Type B pancreatic cell (in vitro differentiated cells): ENCODE data around the gene CCDC38. TPM values are rescaled to one million over a fixed set of nuclear protein-coding genes. Genes with fewer than 3 reads are reported as not detected.

ENCODE experiments used
- DNase-seq: peaks from one replicate; pipeline ENCODE4 v3.0.0; 2021; ENCODE audit warnings: mixed read lengths; ENCODE audit not compliant: unreplicated experiment; ENCODE audit errors: extremely low spot score
- H3K27ac Mint-ChIP-seq: 2 replicates; pipeline ENCODE4 v1.8.0; 2021; ENCODE audit warnings: mild to moderate bottlenecking, mixed read lengths
- H3K27me3 Mint-ChIP-seq: 2 replicates; pipeline ENCODE4 v1.8.0; 2021; ENCODE audit warnings: mixed read lengths
- H3K36me3 Mint-ChIP-seq: 2 replicates; pipeline ENCODE4 v1.8.0; 2021; ENCODE audit warnings: mixed read lengths
- H3K4me1 Mint-ChIP-seq: one replicate; pipeline ENCODE4 v1.8.0; 2021; ENCODE audit warnings: mixed read lengths; ENCODE audit not compliant: unreplicated experiment
- H3K4me3 Mint-ChIP-seq: 2 replicates; pipeline ENCODE4 v1.8.0; 2021; ENCODE audit warnings: mild to moderate bottlenecking, mixed read lengths
- H3K9me3 Mint-ChIP-seq: 2 replicates; pipeline ENCODE4 v1.8.0; 2021; ENCODE audit warnings: mixed read lengths
- total RNA-seq: library from RNA; stranded (reverse); gene quantifications from 2 replicates; pipeline ENCODE4 v1.2.1, GENCODE V29; 2021; ENCODE audit warnings: low replicate concordance
- TF ChIP-seq, protein P1 (sequence below): fragments of 200-600 bp; sonication (generic); conservative IDR thresholded peaks from 2 replicates; pipeline ENCODE4 v1.5.0; 2021; ENCODE audit warnings: antibody characterized with exemption, mild to moderate bottlenecking

The CCDC38 gene
- total RNA-seq, 1 donor from 2014 or later = 0.29 TPM

DNA sequence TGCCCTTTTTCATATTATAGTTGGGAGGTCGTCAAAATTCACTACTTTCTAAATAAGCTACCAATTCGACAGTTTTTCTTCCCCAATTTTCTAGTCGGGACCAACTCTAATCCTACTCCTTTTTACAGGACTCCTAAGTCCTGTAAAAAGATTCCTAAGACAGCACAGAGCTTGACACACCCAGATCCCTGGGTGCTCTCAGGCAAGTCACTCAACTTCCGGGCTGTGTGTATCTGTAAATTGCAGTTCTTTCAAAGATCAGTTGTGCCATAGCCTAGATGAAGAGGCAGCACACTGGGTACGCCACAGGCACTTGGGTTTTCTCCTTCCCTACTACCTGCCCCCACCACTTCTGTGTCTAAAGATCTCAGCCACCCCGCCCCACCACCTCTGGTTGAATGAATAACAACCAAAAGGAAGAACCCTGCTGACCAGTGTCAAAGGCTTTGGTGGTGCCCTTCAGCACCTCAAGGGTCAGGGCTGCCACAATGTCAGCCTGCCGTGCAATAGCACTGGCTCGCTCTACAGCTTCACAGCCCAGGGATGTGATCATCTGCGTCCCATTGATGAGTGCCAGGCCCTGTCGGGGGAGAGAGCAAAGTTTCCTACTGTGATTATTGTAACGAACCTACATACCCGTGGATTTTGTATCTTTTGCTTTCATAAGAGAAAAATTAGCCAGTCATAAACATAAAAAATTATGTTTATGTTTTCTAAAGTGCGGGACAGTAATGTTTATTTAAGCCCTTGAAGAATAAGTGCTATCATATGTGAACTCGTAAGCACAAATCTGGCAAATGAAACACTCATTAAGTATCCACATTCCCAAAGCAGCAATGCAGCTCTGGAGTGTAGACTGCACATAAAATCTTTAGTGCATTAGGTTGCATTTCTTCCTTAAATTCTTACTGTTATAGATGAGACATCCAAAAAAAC, 44.5 kb upstream of the CCDC38 start:
- no peak overlapping the region for H3K27ac Mint-ChIP-seq
- H3K9me3 Mint-ChIP-seq = no peaks in the 10 kb centered on the region
- H3K4me3 Mint-ChIP-seq = no peak overlapping the region
- peaks cover 19% of the 10 kb centered on the region for H3K4me1 Mint-ChIP-seq
- DNase-seq = no peak
- no peaks in the 10 kb centered on the region for H3K36me3 Mint-ChIP-seq
- H3K27me3 Mint-ChIP-seq = peaks cover 2% of the 10 kb centered on the region
- TF ChIP-seq, protein P1, sequence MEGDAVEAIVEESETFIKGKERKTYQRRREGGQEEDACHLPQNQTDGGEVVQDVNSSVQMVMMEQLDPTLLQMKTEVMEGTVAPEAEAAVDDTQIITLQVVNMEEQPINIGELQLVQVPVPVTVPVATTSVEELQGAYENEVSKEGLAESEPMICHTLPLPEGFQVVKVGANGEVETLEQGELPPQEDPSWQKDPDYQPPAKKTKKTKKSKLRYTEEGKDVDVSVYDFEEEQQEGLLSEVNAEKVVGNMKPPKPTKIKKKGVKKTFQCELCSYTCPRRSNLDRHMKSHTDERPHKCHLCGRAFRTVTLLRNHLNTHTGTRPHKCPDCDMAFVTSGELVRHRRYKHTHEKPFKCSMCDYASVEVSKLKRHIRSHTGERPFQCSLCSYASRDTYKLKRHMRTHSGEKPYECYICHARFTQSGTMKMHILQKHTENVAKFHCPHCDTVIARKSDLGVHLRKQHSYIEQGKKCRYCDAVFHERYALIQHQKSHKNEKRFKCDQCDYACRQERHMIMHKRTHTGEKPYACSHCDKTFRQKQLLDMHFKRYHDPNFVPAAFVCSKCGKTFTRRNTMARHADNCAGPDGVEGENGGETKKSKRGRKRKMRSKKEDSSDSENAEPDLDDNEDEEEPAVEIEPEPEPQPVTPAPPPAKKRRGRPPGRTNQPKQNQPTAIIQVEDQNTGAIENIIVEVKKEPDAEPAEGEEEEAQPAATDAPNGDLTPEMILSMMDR = no peak

DNA sequence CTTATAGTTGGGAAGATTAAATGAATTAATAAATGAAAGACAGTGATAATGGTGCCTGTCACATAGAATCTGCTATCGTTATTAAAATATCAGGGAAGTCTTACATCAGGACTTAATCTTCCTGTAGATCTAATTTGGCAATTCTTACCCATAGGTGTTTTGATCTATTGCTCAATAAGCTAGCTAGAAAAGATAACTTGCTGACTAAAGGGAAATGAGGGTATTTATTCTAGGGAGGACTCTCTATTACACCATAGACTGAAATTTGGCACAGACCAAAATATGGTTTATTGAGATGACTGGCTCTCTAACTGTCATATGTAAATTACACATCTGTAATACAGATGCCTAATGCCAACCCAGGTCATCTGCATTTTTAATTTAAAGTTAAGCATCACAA, 42.3 kb upstream of the CCDC38 start:
- Mint-ChIP-seq H3K27ac (no peak overlapping the region), H3K36me3 (no peaks in the 10 kb centered on the region), H3K27me3 (no peaks in the 10 kb centered on the region), H3K9me3 (no peaks in the 10 kb centered on the region), H3K4me1 (peaks cover 19% of the 10 kb centered on the region), H3K4me3 (no peak overlapping the region)
- TF ChIP-seq, protein P1 = no peak
- DNase-seq = no peak

DNA sequence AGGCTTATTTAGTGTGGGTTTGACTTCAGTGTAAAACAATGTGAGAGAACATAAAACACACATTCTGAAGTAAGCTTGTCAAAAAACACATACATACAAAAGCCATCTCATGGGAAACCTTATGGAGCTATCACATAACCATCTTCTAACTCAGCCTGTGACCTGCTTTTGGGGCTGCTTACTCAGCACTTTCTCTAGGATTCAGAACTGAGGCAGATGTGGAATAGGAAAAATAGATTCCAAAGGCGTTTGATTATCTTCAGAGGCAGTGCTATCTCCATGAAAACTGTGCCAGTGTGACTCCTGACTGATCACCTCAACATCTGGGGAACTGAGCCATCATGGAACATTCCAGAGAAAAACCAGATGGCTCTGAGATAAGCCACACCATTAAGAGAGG, 40.2 kb upstream of the CCDC38 start:
- no peaks in the 10 kb centered on the region for H3K9me3 Mint-ChIP-seq
- no peak overlapping the region for H3K27ac Mint-ChIP-seq
- TF ChIP-seq, protein P1 = no peak
- no peak overlapping the region for H3K4me3 Mint-ChIP-seq
- no peaks in the 10 kb centered on the region for H3K27me3 Mint-ChIP-seq
- DNase-seq = no peak
- no peaks in the 10 kb centered on the region for H3K36me3 Mint-ChIP-seq
- peaks cover 12% of the 10 kb centered on the region for H3K4me1 Mint-ChIP-seq

DNA sequence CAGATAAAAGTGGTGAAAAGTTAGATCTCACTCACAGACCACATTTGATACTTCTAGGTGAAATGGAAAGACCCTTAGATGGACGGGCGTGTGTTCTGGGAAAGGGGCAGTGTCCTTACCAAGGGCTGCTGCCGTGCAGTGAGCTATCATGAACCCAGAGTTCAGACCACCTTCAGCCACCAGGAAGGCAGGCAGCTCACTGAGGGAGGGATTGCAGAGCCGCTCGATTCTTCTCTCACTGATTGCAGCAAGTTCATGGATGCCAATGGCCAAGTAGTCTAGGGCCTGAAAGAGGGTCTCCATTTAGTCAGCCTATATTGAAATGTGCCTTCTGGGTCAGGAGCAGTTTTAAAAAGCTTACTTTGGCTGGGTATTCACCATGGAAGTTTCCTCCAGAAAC, 38.0 kb upstream of the CCDC38 start:
- peak; percentile 34 for DNase-seq
- Mint-ChIP-seq H3K4me3 (no peak overlapping the region), H3K4me1 (no peaks in the 10 kb centered on the region), H3K27ac (no peak overlapping the region), H3K27me3 (no peaks in the 10 kb centered on the region), H3K9me3 (no peaks in the 10 kb centered on the region), H3K36me3 (no peaks in the 10 kb centered on the region)
- TF ChIP-seq, protein P1 = no peak

GRCh38 chr12:95978774-95979173, 36.4 kb upstream of the CCDC38 start:
- no peak overlapping the region for H3K4me3 Mint-ChIP-seq
- peaks cover 5% of the 10 kb centered on the region for H3K4me1 Mint-ChIP-seq
- TF ChIP-seq, protein P1 = no peak
- peaks cover 4% of the 10 kb centered on the region for H3K36me3 Mint-ChIP-seq
- no peaks in the 10 kb centered on the region for H3K27me3 Mint-ChIP-seq
- no peaks in the 10 kb centered on the region for H3K9me3 Mint-ChIP-seq
- no peak overlapping the region for H3K27ac Mint-ChIP-seq
- no peak for DNase-seq
